ENCODE data around the gene LHFPL2. TPM values are rescaled to one million over a fixed set of nuclear protein-coding genes. Genes with fewer than 3 reads are reported as not detected.
A peak's percentile ranks its signal among the peaks of the same experiment; 100 is the strongest.

Gene LHFPL2
- total RNA-seq, 4 donors from 2014 or later, result 34.4 to 79.6 (median 51.5) TPM

DNA sequence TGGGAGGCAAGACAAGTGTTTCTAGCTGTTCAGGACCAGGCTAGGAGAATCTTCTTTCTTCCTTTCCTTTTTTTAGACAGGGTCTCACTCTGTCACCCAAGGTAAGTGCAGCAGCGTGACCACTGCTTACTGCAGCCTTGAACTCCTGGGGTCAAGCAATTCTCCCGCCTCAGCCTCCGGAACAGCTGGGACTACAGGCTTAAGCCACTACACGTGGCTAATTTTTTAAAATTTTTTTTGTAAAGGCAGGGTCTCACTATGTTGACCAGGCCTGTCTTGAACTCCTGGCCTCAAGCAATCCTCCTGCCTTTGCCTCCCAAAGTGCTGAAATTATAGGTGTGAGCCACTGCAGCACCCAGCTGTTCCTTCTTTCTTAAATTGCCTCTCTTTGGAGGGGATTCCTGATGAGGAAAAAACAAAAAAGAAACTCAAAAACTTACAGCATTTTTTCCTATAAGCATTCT lies 53.1 kb downstream of the LHFPL2 start:
- Histone ChIP-seq H3K27ac (peak overlapping the region; percentile 70 to 80 (median 75)), H3K27me3 (no peaks in the 10 kb centered on the region), H3K4me3 (no peak overlapping the region), H3K36me3 (no peaks in the 10 kb centered on the region), H3K9me3 (no peaks in the 10 kb centered on the region), H3K4me1 (peaks cover 19 to 67% (median 42%) of the 10 kb centered on the region in 4 donors)
- DNase-seq, result no peak
- intact Hi-C loops (cut with DNase I; ENCODE audit: low total_unique reads), result no loop called here
- 53 to 100% methylated on average over 2 to 4 of the region's 4 CpGs for WGBS, 2 donors (ENCODE audit: low coverage in 1 of 2)
- TF ChIP-seq POLR2A (IDR thresholded peaks at IDR 0.05), result no peak
- no peak for TF ChIP-seq POLR2AphosphoS5 (IDR thresholded peaks at IDR 0.05)
- no peak for TF ChIP-seq CTCF (IDR thresholded peaks at IDR 0.05)
- TF ChIP-seq EP300 (IDR thresholded peaks at IDR 0.05; ENCODE audit: low read depth), result no peak
- in situ Hi-C loops (cut with MboI; ENCODE audit: low pct_ligation_motif_present in 1 of 4, low pct_unique_long_range_greater_than_20kb in 1 of 4, low sequenced_read_pairs in 3 of 4), result no loop called here

DNA sequence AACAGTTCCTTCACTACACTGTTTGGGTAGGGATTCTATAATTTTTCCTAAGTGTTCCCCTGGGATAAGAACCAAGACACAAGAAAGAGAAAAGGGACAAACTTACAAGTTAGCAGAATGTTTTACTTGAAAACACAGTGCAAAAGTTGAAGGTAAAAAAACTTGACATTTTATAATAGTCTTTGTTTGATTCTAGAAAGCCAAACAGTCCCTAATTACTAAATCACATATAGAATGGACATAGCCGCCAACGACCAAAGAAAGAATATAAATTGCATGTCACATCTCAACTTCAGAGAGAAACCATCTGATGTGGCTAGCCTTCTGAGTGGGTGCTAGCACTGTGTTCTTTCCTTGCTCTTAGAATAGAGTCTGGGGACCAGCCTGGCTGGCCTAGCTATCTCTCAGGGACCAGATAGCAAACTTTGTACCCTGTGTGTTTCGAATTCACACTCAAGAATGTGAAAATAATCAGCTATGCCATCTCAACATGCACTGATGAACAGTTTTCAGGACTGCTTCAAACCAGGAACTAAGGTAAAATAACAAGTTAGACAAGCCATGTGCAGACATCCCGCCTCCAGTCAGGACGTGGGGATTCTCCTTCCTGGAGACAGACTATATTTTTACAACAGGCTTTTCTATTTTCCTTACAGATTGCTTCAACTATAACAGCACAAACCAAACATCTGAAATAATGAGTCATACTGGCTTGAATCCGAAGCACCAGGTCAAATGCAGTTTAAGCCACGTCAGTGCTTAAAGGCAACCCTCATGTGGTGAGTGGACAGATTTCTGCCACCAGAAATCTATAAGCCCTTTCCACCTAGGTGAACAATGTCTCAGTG lies 53.7 kb downstream of the LHFPL2 start:
- intact Hi-C loops (cut with DNase I; ENCODE audit: low total_unique reads) (no loop called here), in situ Hi-C loops (cut with MboI; ENCODE audit: low pct_ligation_motif_present in 1 of 4, low pct_unique_long_range_greater_than_20kb in 1 of 4, low sequenced_read_pairs in 3 of 4) (no loop called here)
- H3K4me1 ChIP-seq, result peaks cover 19 to 63% (median 41%) of the 10 kb centered on the region in 4 donors
- no peaks in the 10 kb centered on the region for H3K27me3 ChIP-seq
- TF ChIP-seq POLR2A (IDR thresholded peaks at IDR 0.05) (no peak), POLR2AphosphoS5 (IDR thresholded peaks at IDR 0.05) (peak; percentile 23 to 68 (median 64))
- DNase-seq, result peak; percentile 49
- peak overlapping the region; percentile 70 to 80 (median 75) for H3K27ac ChIP-seq
- H3K36me3 ChIP-seq, result no peaks in the 10 kb centered on the region
- no peaks in the 10 kb centered on the region for H3K9me3 ChIP-seq
- H3K4me3 ChIP-seq, result no peak overlapping the region
- WGBS, 2 donors (ENCODE audit: low coverage in 1 of 2), result 28 to 39% methylated on average over 7 of the region's 7 CpGs

DNA sequence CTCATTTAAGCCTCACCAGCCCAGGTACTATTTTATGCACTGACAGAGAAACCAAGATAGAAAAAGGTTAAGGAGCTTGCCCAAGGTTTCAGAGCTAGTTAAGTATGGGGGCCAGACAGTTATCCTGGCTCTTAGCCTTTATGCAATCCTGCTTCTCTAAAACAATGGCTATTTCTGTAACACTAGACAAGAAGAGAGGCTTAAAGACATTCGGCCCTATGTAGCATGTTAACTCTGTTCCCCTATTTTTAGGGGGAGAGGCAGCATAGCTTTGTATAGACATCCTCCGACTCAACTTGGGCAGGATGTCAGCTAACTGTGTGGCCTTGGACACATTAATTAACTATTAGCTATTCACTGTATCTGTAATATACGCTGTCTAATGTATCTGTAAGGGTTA lies 54.6 kb downstream of the LHFPL2 start:
- Histone ChIP-seq H3K27me3 (no peaks in the 10 kb centered on the region), H3K27ac (peak overlapping the region; percentile 70 to 80 (median 75)), H3K4me3 (no peak overlapping the region), H3K9me3 (no peaks in the 10 kb centered on the region), H3K4me1 (peaks cover 19 to 63% (median 41%) of the 10 kb centered on the region in 4 donors), H3K36me3 (no peaks in the 10 kb centered on the region)
- no peak for DNase-seq
- no peak for TF ChIP-seq CTCF (IDR thresholded peaks at IDR 0.05)
- no peak for TF ChIP-seq POLR2AphosphoS5 (IDR thresholded peaks at IDR 0.05)
- no peak for TF ChIP-seq EP300 (IDR thresholded peaks at IDR 0.05; ENCODE audit: low read depth)
- no peak for TF ChIP-seq POLR2A (IDR thresholded peaks at IDR 0.05)
- in situ Hi-C loops (cut with MboI; ENCODE audit: low pct_ligation_motif_present in 1 of 4, low pct_unique_long_range_greater_than_20kb in 1 of 4, low sequenced_read_pairs in 3 of 4), result no loop called here
- WGBS, 2 donors (ENCODE audit: low coverage in 1 of 2), result 33 to 56% methylated on average over 3 of the region's 3 CpGs
- intact Hi-C loops (cut with DNase I; ENCODE audit: low total_unique reads), result no loop called here

- Histone ChIP-seq H3K4me1 (peaks cover 19 to 65% (median 42%) of the 10 kb centered on the region in 4 donors), H3K27me3 (no peaks in the 10 kb centered on the region), H3K9me3 (no peaks in the 10 kb centered on the region), H3K27ac (peak overlapping the region in 3 of 4 donors; percentile 72 to 80 (median 78)), H3K36me3 (no peaks in the 10 kb centered on the region), H3K4me3 (no peak overlapping the region)
- WGBS, 2 donors (ENCODE audit: low coverage in 1 of 2), result 80 to 84% methylated on average over 1 to 2 of the region's 2 CpGs
- in situ Hi-C loops (cut with MboI; ENCODE audit: low pct_ligation_motif_present in 1 of 4, low pct_unique_long_range_greater_than_20kb in 1 of 4, low sequenced_read_pairs in 3 of 4) (no loop called here), intact Hi-C loops (cut with DNase I; ENCODE audit: low total_unique reads) (no loop called here)
- TF ChIP-seq CTCF (IDR thresholded peaks at IDR 0.05) (no peak), POLR2A (IDR thresholded peaks at IDR 0.05) (no peak), POLR2AphosphoS5 (IDR thresholded peaks at IDR 0.05) (no peak), EP300 (IDR thresholded peaks at IDR 0.05; ENCODE audit: low read depth) (no peak)
- no peak for DNase-seq
Observed at GRCh38 chr5:78593465-78593864, 55.1 kb downstream of the LHFPL2 start.

Data from transverse colon (tissue), 4 donors.